Measurements from ENCODE around the gene OLIG1.

- TF ChIP-seq, protein P1, sequence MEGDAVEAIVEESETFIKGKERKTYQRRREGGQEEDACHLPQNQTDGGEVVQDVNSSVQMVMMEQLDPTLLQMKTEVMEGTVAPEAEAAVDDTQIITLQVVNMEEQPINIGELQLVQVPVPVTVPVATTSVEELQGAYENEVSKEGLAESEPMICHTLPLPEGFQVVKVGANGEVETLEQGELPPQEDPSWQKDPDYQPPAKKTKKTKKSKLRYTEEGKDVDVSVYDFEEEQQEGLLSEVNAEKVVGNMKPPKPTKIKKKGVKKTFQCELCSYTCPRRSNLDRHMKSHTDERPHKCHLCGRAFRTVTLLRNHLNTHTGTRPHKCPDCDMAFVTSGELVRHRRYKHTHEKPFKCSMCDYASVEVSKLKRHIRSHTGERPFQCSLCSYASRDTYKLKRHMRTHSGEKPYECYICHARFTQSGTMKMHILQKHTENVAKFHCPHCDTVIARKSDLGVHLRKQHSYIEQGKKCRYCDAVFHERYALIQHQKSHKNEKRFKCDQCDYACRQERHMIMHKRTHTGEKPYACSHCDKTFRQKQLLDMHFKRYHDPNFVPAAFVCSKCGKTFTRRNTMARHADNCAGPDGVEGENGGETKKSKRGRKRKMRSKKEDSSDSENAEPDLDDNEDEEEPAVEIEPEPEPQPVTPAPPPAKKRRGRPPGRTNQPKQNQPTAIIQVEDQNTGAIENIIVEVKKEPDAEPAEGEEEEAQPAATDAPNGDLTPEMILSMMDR (IDR thresholded peaks at IDR 0.05; ENCODE audit: control extremely low read depth in 1 of 3, insufficient read depth in 1 of 3, low read depth in 1 of 3, low read length in 3 of 3): no peak
- TF ChIP-seq BCL11A (IDR thresholded peaks at IDR 0.05; ENCODE audit: low read depth in 2 of 2, low read length in 2 of 2) (no peak), KDM1A (IDR thresholded peaks at IDR 0.05; ENCODE audit: borderline replicate concordance, low read length) (no peak)
Measured at GRCh38 chr21:33073636-33074035, 3.7 kb downstream of the OLIG1 start.

Data from H1 (cell line).